ENCODE results near the gene EFHD2.
"Not testable (repeated sequence)": the region's sequence is repeated elsewhere in the genome, so short reads cannot be mapped to it uniquely, and the experiment has no call there.

Gene EFHD2

GRCh38 chr1:15452866-15453571 is 43.3 kb downstream of the EFHD2 start:
- no peak for DNase-seq (ENCODE audit: low read depth)

DNA sequence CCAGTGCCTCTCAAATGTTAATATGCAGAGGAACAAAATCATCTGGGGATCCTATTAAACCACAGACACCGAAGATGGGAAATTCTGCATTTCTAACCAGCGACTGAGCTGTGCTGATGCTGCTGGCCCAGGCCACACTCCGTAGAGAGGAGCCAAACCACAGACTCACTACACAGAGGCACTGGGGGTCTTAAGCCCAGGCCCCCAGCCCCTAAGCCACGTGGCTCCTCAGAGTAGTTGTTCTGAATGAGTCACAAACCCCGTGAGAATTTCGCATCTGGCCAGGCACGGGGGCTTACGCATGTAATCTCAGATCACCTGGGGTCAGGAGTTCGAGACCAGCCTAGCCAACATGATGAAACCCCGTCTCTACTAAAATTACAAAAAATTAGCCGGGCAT is 44.0 kb downstream of the EFHD2 start:
- DNase-seq (ENCODE audit: low read depth) = no peak

DNA sequence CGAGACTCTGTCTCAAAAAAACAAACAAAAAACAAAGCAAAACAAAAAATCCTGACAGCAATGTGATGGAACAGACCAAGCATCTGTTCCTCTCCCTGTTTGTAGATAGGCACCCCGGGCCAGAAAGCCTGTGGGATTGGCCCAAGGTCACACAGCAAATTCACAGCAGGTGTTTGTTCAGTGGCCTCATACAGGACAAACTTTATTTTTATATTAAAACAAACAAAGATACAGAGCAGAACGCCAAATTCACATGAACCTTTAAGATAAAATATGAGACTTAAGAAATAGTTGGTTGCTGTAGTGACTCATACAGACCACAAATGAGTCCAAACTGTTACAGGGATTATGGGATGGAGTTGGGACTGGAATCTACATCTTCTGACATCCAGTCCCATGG is 44.6 kb downstream of the EFHD2 start:
- no peak for DNase-seq (ENCODE audit: low read depth)

GRCh38 chr1:15455522-15455921 is 45.8 kb downstream of the EFHD2 start:
- no peak for DNase-seq (ENCODE audit: low read depth)

DNA sequence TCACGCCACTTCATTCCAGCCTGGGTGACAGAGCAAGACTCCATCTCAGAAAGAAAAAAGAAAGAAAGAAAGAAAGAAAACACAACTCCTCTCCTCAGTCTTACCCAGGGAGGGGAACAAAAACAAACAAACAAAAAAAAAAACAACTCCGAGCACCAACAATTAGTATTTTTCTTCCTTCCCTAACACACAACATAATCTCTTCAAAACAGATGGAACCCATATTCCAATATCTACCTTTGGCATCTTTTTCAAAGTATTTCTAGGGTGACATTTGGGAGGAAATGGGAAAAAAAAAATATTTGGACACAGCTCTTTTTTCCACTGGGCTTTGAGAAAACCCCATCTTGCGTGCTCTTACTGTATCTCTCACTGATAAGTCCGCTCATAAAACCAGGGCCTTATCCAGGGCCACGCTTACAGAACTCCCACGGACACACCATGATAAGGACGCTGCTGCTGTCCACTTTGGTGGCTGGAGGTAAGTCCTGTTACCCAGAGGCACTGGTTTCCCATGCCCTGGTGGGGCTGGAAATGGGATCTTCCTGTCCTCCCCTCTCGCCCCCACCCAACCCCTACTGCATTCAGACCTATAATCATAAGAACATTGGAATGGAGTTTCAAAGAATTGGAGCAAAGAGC is 46.7 kb downstream of the EFHD2 start, which contains the start of gene CELA2A:
Gene CELA2A (plus strand): TSS at position 420 of the 642 bp plus-strand sequence. CDS start 22 bp downstream, at position 442.
- no peak for DNase-seq (ENCODE audit: low read depth)

DNA sequence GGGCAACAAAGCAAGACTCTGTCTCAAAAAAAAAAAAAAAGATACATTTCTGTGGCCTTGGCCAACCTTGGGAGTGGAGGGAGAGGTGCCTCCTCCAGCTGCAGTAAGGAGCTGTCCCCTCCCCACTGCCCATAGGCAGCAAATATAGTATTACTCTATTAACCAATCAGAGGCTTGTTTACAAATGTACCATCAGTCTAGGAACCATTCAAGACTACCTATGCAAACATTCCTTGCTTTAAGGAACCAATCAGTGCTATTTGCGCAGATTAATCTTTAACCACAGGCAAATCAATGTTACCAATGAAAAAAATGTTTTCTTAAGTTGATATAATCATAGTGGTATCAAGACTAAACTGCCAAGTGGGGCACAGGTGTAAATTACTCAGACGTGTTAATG is 47.9 kb downstream of the EFHD2 start:
- no peak for DNase-seq (ENCODE audit: low read depth)

GRCh38 chr1:15458388-15458787 is 48.7 kb downstream of the EFHD2 start:
- not testable (repeated sequence) for DNase-seq (ENCODE audit: low read depth)

DNA sequence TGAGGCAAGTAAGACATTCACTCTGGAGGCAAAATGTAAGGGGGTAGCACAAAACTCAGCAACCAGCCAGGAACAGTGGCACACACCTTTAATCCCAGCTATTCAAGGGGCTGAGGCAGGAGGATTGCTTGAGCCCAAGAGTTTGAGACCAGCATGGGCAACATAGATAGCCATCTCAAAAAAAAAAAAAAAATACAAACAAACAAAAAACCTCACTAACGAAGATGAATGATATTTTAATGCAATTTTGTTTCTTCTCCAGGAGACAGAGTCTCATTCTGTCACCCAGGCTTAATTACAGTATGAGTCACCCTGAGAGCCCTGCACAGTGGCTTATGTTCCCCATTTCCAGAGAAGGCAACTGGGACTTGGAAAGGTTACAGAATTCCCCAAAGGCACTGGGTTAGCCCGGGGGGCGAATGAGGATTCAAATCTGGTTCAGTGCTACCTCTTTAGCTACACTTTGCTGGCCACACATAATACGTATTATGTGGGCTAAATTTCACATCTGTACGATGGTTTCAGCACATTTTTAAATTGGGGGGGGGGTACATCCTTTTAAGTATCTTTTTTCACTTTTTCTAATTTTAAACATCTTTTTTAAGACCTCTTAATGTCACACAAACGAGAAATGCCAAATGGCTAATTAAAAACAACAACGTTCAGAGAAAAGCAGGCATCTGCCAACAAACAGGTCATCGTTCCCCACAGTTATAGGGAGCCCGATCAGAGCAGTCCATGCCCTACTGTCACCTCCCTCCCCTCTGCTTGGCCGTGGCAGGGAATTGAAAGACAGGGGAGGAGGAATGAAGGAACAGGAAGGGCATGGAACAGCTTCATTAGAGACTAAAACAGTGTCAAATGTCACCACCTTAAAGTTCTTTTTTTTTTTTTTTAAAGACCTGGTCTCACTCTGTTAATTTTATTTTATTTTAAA is 50.4 kb downstream of the EFHD2 start:
- no peak for DNase-seq (ENCODE audit: low read depth)

DNA sequence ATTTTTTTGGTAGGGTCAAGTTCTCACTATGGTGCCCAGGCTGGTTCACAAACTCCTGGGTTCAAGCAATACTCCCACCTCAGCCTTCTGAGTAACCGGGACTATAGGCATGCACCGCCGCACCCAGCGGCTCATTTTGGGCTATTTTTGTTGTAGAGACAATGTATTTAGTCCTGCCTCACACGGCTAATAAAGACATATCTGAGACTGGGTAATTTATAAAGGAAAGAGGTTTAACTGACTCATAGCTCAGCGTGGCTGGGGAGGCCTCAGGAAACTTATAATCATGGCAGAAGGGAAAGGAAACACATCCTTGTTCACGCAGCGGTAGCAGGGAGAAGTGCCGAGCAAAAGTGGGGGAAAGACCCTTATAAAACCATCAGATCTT is 51.0 kb downstream of the EFHD2 start:
- DNase-seq (ENCODE audit: low read depth) = no peak

DNA sequence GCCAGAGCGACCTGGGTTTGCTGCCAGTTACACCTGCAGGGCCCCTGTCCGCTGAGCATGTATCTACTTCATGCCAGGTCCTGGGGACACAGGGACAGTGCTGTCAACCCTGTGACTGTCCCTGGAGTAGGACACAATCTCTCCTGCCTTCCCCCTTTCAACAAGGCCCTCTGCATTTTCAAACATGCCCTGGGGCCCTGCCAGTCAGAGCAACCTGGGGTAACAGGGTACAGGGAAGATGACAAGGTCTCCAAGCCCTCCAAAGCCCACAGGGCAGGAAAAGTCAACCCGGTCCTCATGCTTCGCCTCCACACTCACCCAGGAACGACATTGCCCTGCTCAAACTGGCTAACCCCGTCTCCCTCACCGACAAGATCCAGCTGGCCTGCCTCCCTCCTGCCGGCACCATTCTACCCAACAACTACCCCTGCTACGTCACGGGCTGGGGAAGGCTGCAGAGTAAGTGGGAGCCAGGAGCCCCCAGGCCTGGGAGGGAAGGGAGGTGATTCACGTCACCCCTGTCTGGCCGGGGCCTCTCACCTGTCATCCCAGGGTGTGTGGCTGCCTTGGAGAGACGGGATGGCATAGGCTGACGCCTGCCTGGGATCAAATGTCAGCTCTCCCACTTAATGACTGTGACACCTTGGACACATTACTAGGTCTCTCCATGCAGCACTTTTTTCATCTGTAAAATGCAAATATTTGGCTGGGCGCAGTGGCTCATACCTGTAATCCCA is 53.5 kb downstream of the EFHD2 start:
- not testable (repeated sequence) for DNase-seq (ENCODE audit: low read depth)

GRCh38 chr1:15463926-15464322 is 54.2 kb downstream of the EFHD2 start:
- not testable (repeated sequence) for DNase-seq (ENCODE audit: low read depth)

GRCh38 chr1:15465674-15466073 is 56.0 kb downstream of the EFHD2 start:
- no peak for DNase-seq (ENCODE audit: low read depth)

DNA sequence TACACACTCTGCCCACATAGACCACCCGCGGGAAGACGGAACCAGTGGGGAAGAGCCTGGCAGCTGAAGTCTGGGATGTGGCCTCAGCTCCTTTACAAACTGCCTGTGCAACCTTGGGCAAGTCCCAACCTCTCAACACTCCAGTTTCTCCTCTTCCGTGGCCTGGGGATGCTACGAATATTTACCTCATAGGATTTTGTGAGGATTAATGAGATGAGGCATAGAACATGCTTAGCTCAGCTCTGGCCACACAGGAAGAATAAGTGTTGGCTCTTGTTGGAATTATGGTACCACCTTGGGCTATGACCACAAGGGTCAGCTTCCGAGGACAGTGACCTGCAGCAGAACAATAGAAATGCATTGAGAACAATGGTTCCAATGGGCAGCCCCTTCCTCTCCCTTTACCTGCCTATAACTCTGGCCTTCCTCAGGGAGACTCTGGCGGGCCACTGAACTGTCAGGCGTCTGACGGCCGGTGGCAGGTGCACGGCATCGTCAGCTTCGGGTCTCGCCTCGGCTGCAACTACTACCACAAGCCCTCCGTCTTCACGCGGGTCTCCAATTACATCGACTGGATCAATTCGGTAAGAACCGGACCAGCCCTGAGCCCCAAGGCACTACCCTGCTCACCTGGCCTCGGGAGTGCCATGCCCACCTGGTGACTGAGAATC is 57.4 kb downstream of the EFHD2 start:
- DNase-seq (ENCODE audit: low read depth) = not testable (repeated sequence)

DNA sequence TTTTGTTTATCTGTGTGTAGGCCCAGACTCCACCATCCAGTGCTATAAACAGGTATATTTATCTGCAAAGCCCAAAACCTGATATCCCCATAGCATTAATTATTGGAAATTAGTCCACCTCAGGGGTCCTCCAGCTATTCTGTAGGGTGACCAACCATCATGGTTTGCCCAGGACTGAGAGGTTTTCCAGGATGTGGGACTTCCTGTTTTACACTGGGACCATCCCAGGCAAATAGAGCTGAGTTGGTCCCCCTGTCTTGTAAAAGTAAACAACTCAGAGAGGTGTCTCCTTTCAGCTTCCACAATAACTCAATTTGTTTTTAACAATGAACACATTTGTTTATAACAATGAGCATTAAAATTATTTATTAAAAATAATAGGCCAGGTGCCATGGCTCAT is 58.5 kb downstream of the EFHD2 start:
- DNase-seq (ENCODE audit: low read depth) = no peak

- DNase-seq (ENCODE audit: low read depth) = no peak
Measured at GRCh38 chr1:15469361-15469760, 59.7 kb downstream of the EFHD2 start.

GRCh38 chr1:15469821-15470448 is 60.2 kb downstream of the EFHD2 start:
- DNase-seq (ENCODE audit: low read depth) = not testable (repeated sequence)

DNA sequence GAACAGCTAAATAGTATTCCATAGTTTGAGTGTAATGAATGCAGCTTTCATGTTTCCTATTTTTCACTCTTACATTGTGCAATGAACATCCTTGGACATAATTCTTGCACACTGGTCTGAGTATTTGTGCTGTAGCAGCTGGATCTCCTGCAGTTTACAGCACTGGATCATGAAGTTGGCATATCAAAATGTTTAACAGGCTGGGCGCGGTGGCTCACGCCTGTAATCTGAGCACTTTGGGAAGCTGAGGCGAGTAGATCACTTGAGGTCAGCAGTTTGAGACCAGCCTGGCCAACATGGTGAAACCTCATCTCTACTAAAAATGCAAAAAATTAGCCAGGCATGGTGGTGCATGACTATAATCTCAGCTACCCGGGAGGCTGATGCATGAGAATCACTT is 61.4 kb downstream of the EFHD2 start:
- not testable (repeated sequence) for DNase-seq (ENCODE audit: low read depth)

DNA sequence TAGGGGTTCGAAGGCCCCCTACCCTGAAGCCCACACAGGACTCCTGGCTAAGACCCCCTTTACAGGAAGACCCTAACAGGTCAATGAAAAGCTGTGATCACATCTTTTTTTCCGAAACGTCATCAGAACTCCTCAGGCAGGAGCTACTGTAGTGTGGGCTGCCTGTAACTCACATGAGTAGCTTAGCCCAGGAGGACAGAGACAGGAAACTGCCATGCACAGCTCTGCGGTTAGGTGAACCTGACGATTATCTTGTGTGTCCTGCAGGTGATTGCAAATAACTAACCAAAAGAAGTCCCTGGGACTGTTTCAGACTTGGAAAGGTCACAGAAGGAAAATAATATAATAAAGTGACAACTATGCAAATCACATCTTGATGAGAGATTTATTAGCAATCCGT is 62.0 kb downstream of the EFHD2 start:
- DNase-seq (ENCODE audit: low read depth) = not testable (repeated sequence)

GRCh38 chr1:15472587-15472986 is 62.9 kb downstream of the EFHD2 start:
- DNase-seq (ENCODE audit: low read depth) = no peak

DNA sequence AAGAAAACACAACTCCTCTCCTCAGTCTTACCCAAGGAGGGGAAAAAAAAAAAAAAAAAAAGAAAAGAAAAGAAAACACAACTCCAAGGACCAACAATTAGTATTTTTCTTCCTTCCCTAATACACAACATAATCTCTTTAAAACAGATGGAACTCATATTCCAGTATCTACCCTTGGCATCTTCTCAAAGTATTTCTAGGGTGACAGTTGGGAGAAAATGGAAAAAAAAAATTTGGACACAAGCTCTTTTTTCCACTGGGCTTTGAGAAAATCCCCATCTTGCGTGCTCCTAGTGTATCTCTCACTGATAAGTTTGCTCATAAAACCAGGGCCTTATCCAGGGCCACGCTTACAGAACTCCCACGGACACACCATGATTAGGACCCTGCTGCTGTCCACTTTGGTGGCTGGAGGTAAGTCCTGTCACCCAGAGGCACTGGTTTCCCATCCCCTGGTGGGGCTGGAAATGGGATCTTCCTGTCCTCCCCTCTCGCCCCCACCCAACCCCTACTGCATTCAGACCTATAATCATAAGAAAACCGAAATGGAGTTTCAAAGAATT is 66.1 kb downstream of the EFHD2 start, which contains the start of gene CELA2B:
Gene CELA2B (plus strand): TSS at position 353 of the 563 bp plus-strand sequence. CDS start 22 bp downstream, at position 375.
- no peak for DNase-seq (ENCODE audit: low read depth)

Measured in stimulated activated CD8-positive, alpha-beta memory T cell treated with anti-CD3 and anti-CD28 coated beads, Interleukin-15, amount 100 ng/mL, for 24 hours (primary cell).